Measurements from ENCODE around the gene DIAPH2. TPM values are rescaled to one million over a fixed set of nuclear protein-coding genes. Genes with fewer than 3 reads are reported as not detected.

DIAPH2 gene
- total and polyA plus RNA-seq, 2 donors from 2014 or later, result 2.1 to 15.0 TPM

DNA sequence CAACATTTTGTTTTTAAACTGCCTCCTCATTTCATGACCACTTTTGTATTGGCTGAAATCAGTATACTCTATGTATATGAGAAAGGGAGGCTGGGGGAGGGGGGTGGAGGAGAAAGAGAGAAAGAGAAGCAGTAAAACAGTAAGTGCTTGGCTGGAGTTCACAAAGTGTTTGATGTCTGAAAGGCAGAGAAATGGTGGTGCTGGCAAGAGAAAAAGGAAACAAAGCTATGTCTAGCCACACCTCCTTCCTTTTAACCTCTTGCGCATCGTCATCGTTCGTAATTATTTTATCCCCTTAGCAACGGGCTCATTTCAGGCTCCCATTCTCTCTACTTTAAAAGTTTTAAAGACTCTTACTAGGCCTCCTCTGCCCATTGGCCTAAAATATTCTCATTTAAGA, 224.6 kb downstream of the DIAPH2 start:
- Histone ChIP-seq H3K27ac (ENCODE audit: low read depth in 2 of 2, low read length in 2 of 2) (no peak overlapping the region), H3K27me3 (ENCODE audit: control insufficient read depth, insufficient read depth, low read length) (no peaks in the 10 kb centered on the region), H3K36me3 (ENCODE audit: control insufficient read depth in 2 of 3, insufficient read depth in 3 of 3, low read length in 3 of 3) (no peaks in the 10 kb centered on the region), H3K9me3 (ENCODE audit: control insufficient read depth in 2 of 3, insufficient read depth in 1 of 3, low read length in 3 of 3) (no peaks in the 10 kb centered on the region), H3K4me1 (ENCODE audit: control insufficient read depth in 2 of 3, insufficient read depth in 2 of 3, low read depth in 1 of 3, low read length in 3 of 3) (no peaks in the 10 kb centered on the region), H3K4me3 (ENCODE audit: low read length in 3 of 3) (no peak overlapping the region), H3K9ac (ENCODE audit: low read length in 3 of 3) (no peak overlapping the region)
- FAIRE-seq, result no peak
- TF ChIP-seq, protein P1, sequence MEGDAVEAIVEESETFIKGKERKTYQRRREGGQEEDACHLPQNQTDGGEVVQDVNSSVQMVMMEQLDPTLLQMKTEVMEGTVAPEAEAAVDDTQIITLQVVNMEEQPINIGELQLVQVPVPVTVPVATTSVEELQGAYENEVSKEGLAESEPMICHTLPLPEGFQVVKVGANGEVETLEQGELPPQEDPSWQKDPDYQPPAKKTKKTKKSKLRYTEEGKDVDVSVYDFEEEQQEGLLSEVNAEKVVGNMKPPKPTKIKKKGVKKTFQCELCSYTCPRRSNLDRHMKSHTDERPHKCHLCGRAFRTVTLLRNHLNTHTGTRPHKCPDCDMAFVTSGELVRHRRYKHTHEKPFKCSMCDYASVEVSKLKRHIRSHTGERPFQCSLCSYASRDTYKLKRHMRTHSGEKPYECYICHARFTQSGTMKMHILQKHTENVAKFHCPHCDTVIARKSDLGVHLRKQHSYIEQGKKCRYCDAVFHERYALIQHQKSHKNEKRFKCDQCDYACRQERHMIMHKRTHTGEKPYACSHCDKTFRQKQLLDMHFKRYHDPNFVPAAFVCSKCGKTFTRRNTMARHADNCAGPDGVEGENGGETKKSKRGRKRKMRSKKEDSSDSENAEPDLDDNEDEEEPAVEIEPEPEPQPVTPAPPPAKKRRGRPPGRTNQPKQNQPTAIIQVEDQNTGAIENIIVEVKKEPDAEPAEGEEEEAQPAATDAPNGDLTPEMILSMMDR (IDR thresholded peaks at IDR 0.05; ENCODE audit: borderline replicate concordance, extremely low read depth, insufficient read depth), result no peak
- intact Hi-C loops (cut with DNase I), result no loop called here
- DNase-seq, result peak in 2 of 5 donors; percentile 0 to 40

DNA sequence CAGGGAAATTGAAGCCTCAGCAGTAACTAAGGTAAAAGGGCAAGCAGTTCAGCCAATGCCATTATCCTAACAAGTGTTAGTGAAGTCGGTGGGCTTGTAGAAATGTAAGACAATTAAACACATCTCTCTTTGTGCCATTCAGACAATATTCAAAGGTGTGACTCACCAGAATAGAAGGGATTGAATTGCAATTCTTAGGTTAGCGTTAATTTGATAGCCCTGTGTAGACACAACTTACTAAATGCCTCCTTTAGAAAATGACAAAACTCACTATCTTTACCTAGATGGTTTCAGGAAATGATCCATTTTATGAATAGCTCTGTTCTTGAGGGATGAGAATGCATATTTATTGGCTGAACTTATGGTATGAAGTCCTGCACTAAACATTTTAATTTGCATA, 234.2 kb downstream of the DIAPH2 start:
- TF ChIP-seq, protein P1 (IDR thresholded peaks at IDR 0.05; ENCODE audit: borderline replicate concordance, extremely low read depth, insufficient read depth), result no peak
- H3K4me3 ChIP-seq (ENCODE audit: low read length in 3 of 3), result no peak overlapping the region
- no peaks in the 10 kb centered on the region for H3K9me3 ChIP-seq (ENCODE audit: control insufficient read depth in 2 of 3, insufficient read depth in 1 of 3, low read length in 3 of 3)
- no peak for DNase-seq
- FAIRE-seq, result no peak
- intact Hi-C loops (cut with DNase I), result no loop called here
- no peak overlapping the region for H3K9ac ChIP-seq (ENCODE audit: low read length in 3 of 3)
- H3K27me3 ChIP-seq (ENCODE audit: control insufficient read depth, insufficient read depth, low read length), result no peaks in the 10 kb centered on the region
- no peaks in the 10 kb centered on the region for H3K4me1 ChIP-seq (ENCODE audit: control insufficient read depth in 2 of 3, insufficient read depth in 2 of 3, low read depth in 1 of 3, low read length in 3 of 3)
- H3K36me3 ChIP-seq (ENCODE audit: control insufficient read depth in 2 of 3, insufficient read depth in 3 of 3, low read length in 3 of 3), result no peaks in the 10 kb centered on the region
- no peak overlapping the region for H3K27ac ChIP-seq (ENCODE audit: low read depth in 2 of 2, low read length in 2 of 2)

DNA sequence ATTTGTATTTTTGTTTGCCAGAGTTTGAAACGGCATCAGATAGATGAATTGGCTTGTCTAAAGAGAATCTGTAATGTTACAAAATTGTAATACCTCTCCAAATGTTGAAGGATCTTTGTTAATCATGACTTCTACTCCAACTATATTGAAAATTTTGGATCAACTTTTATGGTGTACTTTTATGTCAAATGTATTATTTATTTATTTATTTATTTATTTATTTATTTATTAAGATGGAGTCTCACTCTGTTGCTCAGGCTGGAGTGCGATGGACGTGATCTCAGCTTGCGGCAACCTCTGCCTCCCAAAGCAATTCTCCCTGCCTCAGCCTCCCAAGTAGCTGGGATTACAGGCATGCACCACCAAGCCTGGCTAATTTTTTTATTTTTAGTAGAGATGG, 235.0 kb downstream of the DIAPH2 start:
- FAIRE-seq, result no peak
- no peak overlapping the region for H3K4me3 ChIP-seq (ENCODE audit: low read length in 3 of 3)

More for the DNA sequence above, 235.0 kb downstream of the DIAPH2 start:
- Histone ChIP-seq H3K4me1 (ENCODE audit: control insufficient read depth in 2 of 3, insufficient read depth in 2 of 3, low read depth in 1 of 3, low read length in 3 of 3) (no peaks in the 10 kb centered on the region), H3K9me3 (ENCODE audit: control insufficient read depth in 2 of 3, insufficient read depth in 1 of 3, low read length in 3 of 3) (no peaks in the 10 kb centered on the region), H3K36me3 (ENCODE audit: control insufficient read depth in 2 of 3, insufficient read depth in 3 of 3, low read length in 3 of 3) (no peaks in the 10 kb centered on the region), H3K9ac (ENCODE audit: low read length in 3 of 3) (no peak overlapping the region), H3K27me3 (ENCODE audit: control insufficient read depth, insufficient read depth, low read length) (no peaks in the 10 kb centered on the region), H3K27ac (ENCODE audit: low read depth in 2 of 2, low read length in 2 of 2) (no peak overlapping the region)
- DNase-seq, result peak in 1 of 5 donors; percentile 23
- intact Hi-C loops (cut with DNase I), result no loop called here
- TF ChIP-seq, protein P1 (IDR thresholded peaks at IDR 0.05; ENCODE audit: borderline replicate concordance, extremely low read depth, insufficient read depth), result no peak
